G401 (cell line): ENCODE measurements around the gene CCDC178. TPM values are rescaled to one million over a fixed set of nuclear protein-coding genes. Genes with fewer than 3 reads are reported as not detected.

Source experiments
- DNase-seq: peaks from one replicate; pipeline ENCODE4 v3.0.0-alpha.2; 2015; ENCODE audit warnings: low spot score
- in situ Hi-C: cut with HindIII; loops from 2 replicates; pipeline ENCODE4 v1.10.0; 2016; ENCODE audit warnings: low sequenced_read_pairs, mixed read lengths
- total RNA-seq: library from RNA; depleted of rRNA; stranded (reverse); fragments of >200 nt; shearing (Covaris generic); gene quantifications from 2 replicates; pipeline ENCODE4 v1.2.3, GENCODE V29; 2014; rRNA removed

The CCDC178 gene
- total RNA-seq, 1 experiment from 2014 or later: not detected

DNA sequence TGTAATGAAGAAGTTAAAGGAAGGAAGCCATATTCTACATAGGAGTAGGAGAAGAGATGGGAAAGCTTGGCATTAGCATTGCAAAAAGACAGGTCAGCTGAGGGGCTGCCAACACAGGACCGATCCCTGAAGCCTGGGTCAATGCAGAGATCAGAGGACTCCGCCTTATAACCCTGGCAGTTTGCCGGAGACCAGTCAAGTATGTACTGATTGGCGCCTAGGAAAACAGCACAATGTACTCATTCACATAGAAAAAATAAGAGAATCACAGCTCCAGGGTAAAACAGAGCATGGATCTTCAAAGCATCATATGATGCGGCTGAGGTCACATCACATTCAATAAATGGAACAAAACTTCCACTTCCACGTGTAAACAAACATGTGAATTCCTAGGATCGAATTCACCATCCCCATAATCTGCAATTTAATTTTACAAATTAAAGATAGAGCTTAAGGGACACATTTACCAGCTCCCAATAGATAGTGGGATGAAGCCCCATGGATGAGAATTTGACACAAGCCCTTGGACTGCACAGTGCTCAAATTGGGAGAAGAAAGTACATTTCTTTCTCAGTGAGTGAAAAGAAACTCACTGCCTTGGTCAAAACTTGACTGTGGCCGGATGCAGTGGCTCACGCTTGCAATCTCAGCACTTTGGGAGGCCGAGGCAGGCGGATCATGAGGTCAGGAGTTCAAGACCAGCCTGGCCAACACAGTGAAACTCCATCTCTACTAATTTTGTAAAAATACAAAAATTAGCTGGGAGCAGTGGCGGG is 532.7 kb downstream of the CCDC178 start:
- in situ Hi-C loops: no loop called here
- no peak for DNase-seq

DNA sequence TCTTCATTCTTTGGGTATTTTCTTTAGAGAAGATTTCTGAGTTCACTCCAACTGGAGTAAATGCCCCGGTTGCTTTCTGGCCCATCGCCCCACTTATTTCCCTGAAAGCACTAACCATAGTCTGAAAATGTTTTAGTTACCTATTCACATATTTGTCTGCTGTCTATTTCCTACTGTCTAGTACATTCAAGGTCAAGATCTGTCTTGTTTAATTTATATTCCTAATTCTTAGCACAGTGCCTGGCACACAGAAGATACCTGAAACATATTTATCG is 533.3 kb downstream of the CCDC178 start:
- in situ Hi-C loops: no loop called here
- DNase-seq: no peak

DNA sequence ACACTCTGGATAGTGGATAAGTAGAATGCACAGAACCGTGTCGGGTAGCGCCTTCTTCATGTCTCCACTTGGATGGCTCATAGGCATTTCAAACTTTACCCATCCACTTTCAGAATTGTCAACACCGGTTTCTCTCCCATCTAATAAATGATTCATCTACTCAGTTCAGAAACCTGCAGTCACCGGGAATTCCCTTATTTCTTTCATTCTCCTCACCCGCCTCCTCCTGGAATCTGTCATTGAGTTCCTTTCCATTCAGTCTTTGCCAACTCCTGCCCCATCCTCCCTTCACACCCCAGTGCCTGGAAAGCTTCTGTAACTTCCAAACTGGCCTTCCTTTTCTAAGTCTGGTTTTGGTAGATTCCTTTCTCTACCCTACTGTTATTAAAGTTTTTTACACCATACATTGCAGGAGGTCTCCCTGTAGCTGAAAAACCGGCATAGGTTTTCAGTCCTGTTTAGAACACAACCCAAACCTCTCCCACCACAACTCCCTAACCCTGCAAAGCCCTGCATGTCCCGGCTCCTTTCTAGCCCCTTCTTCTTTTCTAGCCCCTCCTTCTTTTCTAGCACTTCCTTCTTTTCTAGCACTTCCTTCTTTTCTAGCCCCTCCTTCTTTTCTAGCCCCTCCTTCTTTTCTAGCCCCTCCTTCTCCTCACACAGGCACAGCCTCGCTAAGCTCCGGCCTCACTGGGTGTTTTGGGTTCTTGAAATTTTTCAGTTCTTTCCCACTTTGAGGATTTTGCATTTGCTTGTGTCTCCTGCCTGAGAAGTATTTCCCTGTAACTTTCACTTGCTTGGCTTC is 533.8 kb downstream of the CCDC178 start:
- in situ Hi-C loops: no loop called here
- DNase-seq: no peak

DNA sequence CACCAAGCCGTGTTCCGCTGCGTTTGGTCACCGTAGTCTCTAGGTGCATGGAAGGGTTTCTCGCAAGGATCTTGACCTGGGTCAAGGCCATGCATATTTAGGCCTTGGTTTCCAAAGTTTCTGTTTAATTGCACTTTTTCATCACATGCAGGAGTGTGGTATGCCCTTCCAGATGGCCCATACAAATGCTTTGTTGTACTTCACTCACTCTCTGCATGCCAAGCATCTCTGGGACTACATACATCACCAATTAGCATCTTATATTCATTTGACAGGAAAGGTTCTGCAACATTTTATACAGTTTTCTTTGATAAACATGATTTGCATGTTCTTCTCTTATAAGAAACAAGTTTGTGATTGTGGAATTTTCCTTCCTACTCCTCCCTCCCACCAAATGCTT is 534.9 kb downstream of the CCDC178 start:
- in situ Hi-C loops: no loop called here
- DNase-seq: no peak

GRCh38 chr18:32902568-32903330 is 537.8 kb downstream of the CCDC178 start:
- DNase-seq: no peak
- in situ Hi-C loops: no loop called here

- no peak for DNase-seq
- in situ Hi-C loops: no loop called here
Measured at GRCh38 chr18:32899819-32900218, 540.7 kb downstream of the CCDC178 start.

GRCh38 chr18:32896776-32897547 is 543.6 kb downstream of the CCDC178 start:
- no peak for DNase-seq
- in situ Hi-C loops: no loop called here

DNA sequence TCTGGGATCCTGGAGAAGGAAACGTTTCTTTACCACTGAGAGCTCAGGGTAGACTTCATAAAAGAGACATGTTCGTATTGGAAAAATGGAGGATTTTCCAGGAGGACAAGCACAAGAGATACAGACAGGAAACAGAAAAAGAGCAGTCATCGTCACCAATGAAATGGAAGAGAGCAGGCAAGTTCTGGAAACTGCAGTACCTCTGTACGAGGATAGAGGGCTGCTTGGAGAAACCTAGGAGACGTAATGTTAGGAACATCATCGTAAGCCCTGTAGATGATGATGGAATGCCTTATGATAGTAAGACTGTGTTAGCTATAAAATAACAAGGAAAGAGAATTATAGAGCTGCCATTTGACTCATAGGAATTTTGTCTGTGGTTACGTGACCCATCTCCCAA is 546.6 kb downstream of the CCDC178 start:
- in situ Hi-C loops: no loop called here
- DNase-seq: no peak

GRCh38 chr18:32891797-32892196 is 548.7 kb downstream of the CCDC178 start:
- in situ Hi-C loops: no loop called here
- DNase-seq: no peak

GRCh38 chr18:32891130-32891529 is 549.4 kb downstream of the CCDC178 start:
- no peak for DNase-seq
- in situ Hi-C loops: no loop called here

- in situ Hi-C loops: no loop called here
- DNase-seq: no peak
Measured at GRCh38 chr18:32889615-32890593, 550.6 kb downstream of the CCDC178 start.

DNA sequence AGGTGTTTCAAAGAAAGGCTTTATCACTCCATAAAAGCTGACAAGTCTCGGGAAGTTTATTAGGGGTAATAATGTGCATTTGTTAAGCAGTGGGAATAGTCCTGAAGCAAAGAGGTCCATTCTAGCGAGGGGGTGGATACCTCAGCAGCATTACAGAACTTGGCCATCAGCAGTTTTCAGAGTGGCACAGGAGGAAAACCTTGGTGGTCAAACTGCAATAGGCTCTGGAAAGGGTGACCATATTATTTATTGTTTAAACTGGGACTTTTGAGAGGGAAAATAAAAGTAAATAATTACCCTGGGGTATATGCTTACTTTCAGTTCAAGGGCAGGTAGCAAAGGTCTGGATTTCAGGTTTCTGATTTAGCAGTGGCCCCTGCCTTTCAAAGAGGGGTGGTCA is 552.2 kb downstream of the CCDC178 start:
- in situ Hi-C loops: no loop called here
- no peak for DNase-seq

Other genes with a start within 250 kb of the CCDC178 start
- gene ASXL3, start 137.5 kb upstream of the CCDC178 start, total RNA-seq: not detected in 2 replicates